ENCODE results near the gene LLGL1.
A peak's percentile ranks its signal among the peaks of the same experiment; 100 is the strongest.
"Not testable (repeated sequence)": the region's sequence is repeated elsewhere in the genome, so short reads cannot be mapped to it uniquely, and the experiment has no call there.

LLGL1 gene

GRCh38 chr17:18194804-18195203, 30.6 kb upstream of the LLGL1 start:
- no peak for DNase-seq

- no peak for DNase-seq
Measured at GRCh38 chr17:18195246-18195645, 30.2 kb upstream of the LLGL1 start.

- no peak for DNase-seq
Measured at GRCh38 chr17:18197535-18198194, 27.8 kb upstream of the LLGL1 start.

GRCh38 chr17:18198530-18198929, 26.9 kb upstream of the LLGL1 start:
- no peak for DNase-seq

- DNase-seq = no peak
Measured at GRCh38 chr17:18201108-18201507, 24.3 kb upstream of the LLGL1 start.

- no peak for DNase-seq
Measured at GRCh38 chr17:18203308-18203707, 22.1 kb upstream of the LLGL1 start.

- DNase-seq = no peak
Measured at GRCh38 chr17:18205861-18206260, 19.6 kb upstream of the LLGL1 start.

GRCh38 chr17:18206962-18207361, 18.5 kb upstream of the LLGL1 start:
- no peak for DNase-seq

- DNase-seq = no peak
Measured at GRCh38 chr17:18208092-18208491, 17.3 kb upstream of the LLGL1 start.

GRCh38 chr17:18213666-18214270, 11.7 kb upstream of the LLGL1 start:
- no peak for DNase-seq

- DNase-seq = not testable (repeated sequence)
Measured at GRCh38 chr17:18216906-18217305, 8.5 kb upstream of the LLGL1 start.

GRCh38 chr17:18217412-18218015, 7.9 kb upstream of the LLGL1 start:
- peak; percentile 22 for DNase-seq

- DNase-seq = no peak
Measured at GRCh38 chr17:18218756-18219415, 6.5 kb upstream of the LLGL1 start.

GRCh38 chr17:18224053-18224386, 1.4 kb upstream of the LLGL1 start:
- DNase-seq = no peak

GRCh38 chr17:18224387-18225120, 881 bp upstream of the LLGL1 start:
- no peak for DNase-seq

GRCh38 chr17:18225642-18226283, 328 bp downstream of the LLGL1 start:
- DNase-seq = no peak

GRCh38 chr17:18226284-18226945, 980 bp downstream of the LLGL1 start:
- no peak for DNase-seq

GRCh38 chr17:18227635-18228034, 2.2 kb downstream of the LLGL1 start:
- no peak for DNase-seq

GRCh38 chr17:18228176-18228682, 2.8 kb downstream of the LLGL1 start:
- DNase-seq = no peak

- no peak for DNase-seq
Measured at GRCh38 chr17:18229254-18229653, 3.8 kb downstream of the LLGL1 start.

GRCh38 chr17:18229771-18230170, 4.3 kb downstream of the LLGL1 start:
- no peak for DNase-seq

All from NCI-H2029 treated with DMSO at 0.1 percent for 48 hours (cell line).